Tibial artery (tissue), 4 donors: ENCODE data around the gene NTN1.

Experiments
- DNase-seq, 2 donors: peaks; one replicate each; pipeline ENCODE4 v3.0.0-alpha.2; 2019
- H3K27ac ChIP-seq, 2 donors: fragments of 200-600 bp; sonication (generic) in 1 of 2; 1 replicate in 1 of 2; 2 replicates in 1 of 2; pipeline ENCODE4 v1.5.1; 2018 to 2019; ENCODE audit warnings: mild to moderate bottlenecking in 1 of 2
- H3K27me3 ChIP-seq, 2 donors: fragments of 200-600 bp; sonication (generic) in 1 of 2; one replicate each; pipeline versions ENCODE4 v1.5.1 to v1.6.0; 2016 to 2019
- H3K36me3 ChIP-seq, 3 donors: fragments of 200-600 bp; sonication (generic) in 2 of 3; one replicate each; pipeline ENCODE4 v1.5.1; 2016 to 2019; ENCODE audit warnings: mild to moderate bottlenecking in 2 of 3
- H3K4me1 ChIP-seq, 4 donors: fragments of 200-600 bp; sonication (generic) in 2 of 4; 1 replicate in 3 of 4; 2 replicates in 1 of 4; pipeline ENCODE4 v1.5.1; 2016 to 2019
- H3K4me3 ChIP-seq, 2 donors: fragments of 200-600 bp; sonication (generic) in 1 of 2; 1 replicate in 1 of 2; 2 replicates in 1 of 2; pipeline ENCODE4 v1.5.1; 2018 to 2019; ENCODE audit warnings: mild to moderate bottlenecking in 2 of 2
- H3K9me3 ChIP-seq, 3 donors: fragments of 200-600 bp; sonication (generic) in 1 of 3; one replicate each; pipeline ENCODE4 v1.5.1; 2016 to 2019
- intact Hi-C: fragments of 100-400 bp; cut with DNase I; formaldehyde crosslinking; loops from one replicate; pipeline ENCODE4 v1.15.0; 2023; ENCODE audit warnings: low total_unique reads
- TF ChIP-seq, protein P1 (sequence below), 2 experiments: fragments of 200-600 bp in 1 of 2; fragments of 450-650 bp in 1 of 2; IDR thresholded peaks; one replicate each; pipeline ENCODE4 v1.5.1; 2017 to 2019; ENCODE audit warnings: antibody characterized with exemption in 2 of 2, mild to moderate bottlenecking in 1 of 2, moderate library complexity in 1 of 2

The NTN1 gene

DNA sequence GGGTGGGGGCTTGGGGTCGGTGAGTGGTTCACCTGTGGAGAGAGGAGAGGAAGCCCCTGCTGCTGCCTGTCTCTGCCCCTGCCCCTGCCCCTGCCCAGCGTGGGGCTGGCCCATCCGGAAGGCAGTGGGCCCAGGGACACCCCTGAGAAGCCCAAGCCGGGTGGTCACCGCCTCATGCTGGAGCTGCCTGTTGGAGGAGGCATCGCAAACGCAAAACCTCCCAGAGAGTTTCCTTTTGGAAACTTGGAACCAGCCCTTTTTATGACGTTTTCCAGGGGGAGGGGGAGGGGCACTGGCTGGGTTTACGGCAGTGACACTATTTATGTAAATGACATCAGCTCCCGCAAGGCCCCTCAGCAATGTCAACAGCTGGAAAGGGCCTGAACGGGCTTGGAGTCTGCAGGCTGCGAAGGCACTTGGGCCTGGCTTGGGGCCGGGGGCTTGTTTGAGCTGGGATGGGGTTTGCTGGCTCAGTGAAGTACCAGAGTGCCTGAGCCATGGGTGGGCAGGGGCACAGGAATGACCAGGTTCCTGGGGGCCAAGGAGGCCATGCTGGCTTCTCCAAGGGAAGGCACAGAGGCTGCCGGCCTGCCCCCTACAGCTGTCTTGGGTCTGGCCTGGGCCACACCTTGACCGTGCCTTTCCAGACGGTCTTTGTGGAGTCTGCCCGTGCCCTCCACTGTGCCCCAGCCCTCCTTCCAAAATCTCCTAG is 219.5 kb downstream of the NTN1 start:
- Histone ChIP-seq H3K36me3 (peaks cover 0 to 3% (median 0%) of the 10 kb centered on the region in 3 donors), H3K4me1 (peaks cover 0 to 85% (median 62%) of the 10 kb centered on the region in 4 donors), H3K9me3 (no peaks in the 10 kb centered on the region), H3K4me3 (peak overlapping the region; percentile 57 to 80), H3K27ac (peak overlapping the region; percentile 98 to 100), H3K27me3 (no peaks in the 10 kb centered on the region)
- peak; percentile 85 to 96 for DNase-seq
- TF ChIP-seq, protein P1, sequence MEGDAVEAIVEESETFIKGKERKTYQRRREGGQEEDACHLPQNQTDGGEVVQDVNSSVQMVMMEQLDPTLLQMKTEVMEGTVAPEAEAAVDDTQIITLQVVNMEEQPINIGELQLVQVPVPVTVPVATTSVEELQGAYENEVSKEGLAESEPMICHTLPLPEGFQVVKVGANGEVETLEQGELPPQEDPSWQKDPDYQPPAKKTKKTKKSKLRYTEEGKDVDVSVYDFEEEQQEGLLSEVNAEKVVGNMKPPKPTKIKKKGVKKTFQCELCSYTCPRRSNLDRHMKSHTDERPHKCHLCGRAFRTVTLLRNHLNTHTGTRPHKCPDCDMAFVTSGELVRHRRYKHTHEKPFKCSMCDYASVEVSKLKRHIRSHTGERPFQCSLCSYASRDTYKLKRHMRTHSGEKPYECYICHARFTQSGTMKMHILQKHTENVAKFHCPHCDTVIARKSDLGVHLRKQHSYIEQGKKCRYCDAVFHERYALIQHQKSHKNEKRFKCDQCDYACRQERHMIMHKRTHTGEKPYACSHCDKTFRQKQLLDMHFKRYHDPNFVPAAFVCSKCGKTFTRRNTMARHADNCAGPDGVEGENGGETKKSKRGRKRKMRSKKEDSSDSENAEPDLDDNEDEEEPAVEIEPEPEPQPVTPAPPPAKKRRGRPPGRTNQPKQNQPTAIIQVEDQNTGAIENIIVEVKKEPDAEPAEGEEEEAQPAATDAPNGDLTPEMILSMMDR (IDR thresholded peaks at IDR 0.05) = no peak
- intact Hi-C loops = loop anchor here (5.0 kb wide), 1 partner anchor 79 kb away; no protein-coding TSS in a partner anchor

DNA sequence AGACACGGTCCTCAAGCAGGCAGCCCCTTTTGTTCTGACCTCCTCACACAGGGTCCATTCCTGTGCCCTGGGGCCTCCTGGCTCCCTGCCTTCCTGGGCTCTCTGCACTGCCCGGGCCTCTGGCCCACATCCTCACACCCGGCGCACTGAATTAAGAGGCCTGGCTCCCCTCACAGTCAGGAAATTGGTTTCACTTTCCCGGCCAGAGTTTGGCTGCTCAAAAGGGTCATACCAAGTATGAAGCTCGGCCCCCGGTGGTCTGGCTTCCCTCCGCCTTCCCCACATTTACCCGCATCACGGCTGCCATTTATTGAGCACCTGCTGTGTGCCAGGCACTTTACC is 220.0 kb downstream of the NTN1 start:
- TF ChIP-seq, protein P1 (IDR thresholded peaks at IDR 0.05) = no peak
- Histone ChIP-seq H3K36me3 (peaks cover 0 to 3% (median 0%) of the 10 kb centered on the region in 3 donors), H3K4me3 (peak overlapping the region; percentile 0 to 80), H3K9me3 (no peaks in the 10 kb centered on the region), H3K27me3 (no peaks in the 10 kb centered on the region), H3K4me1 (peaks cover 0 to 80% (median 62%) of the 10 kb centered on the region in 4 donors), H3K27ac (peak overlapping the region; percentile 98 to 100)
- DNase-seq = peak; percentile 60 to 82
- intact Hi-C loops = loop anchor here (5.0 kb wide), 1 partner anchor 79 kb away; no protein-coding TSS in a partner anchor

DNA sequence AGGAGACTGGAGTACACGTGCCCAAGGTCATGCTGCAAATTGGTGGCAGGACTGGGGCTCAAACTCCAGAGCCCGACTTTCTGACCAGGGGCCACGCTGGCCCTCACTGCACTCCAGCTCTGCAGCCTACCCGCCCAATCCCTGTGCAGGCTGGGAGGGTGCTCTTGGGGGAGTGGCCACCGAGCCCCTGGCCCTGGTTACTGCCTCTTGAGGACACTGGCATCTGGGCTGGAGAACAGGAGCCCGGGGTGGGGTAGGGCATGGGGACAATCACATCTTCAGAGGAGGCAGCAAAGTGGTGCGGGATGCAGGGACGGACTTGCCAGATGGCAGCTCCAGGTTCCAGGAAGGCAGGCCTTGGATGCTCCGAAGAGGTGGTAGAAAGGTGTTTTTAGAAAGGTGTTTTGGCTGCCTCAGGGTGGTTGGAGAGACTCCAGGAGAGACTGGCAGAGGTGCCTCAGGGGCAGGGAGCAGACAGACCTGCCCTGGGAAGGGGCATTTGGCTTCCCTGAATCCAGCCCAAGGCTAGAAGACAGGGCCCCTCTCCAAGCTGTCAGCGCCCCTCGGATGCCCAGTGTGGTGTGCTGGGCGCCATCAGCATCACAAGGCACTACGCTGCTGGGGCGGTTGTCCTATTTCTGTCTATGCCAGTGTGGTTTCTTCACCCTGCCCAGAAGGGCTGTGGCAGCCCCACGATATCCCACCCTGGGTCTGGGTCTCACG is 220.6 kb downstream of the NTN1 start:
- intact Hi-C loops = loop anchor here (5.0 kb wide), 1 partner anchor 80 kb away; no protein-coding TSS in a partner anchor
- peaks cover 0 to 74% (median 61%) of the 10 kb centered on the region in 4 donors for H3K4me1 ChIP-seq
- no peak for DNase-seq

DNA sequence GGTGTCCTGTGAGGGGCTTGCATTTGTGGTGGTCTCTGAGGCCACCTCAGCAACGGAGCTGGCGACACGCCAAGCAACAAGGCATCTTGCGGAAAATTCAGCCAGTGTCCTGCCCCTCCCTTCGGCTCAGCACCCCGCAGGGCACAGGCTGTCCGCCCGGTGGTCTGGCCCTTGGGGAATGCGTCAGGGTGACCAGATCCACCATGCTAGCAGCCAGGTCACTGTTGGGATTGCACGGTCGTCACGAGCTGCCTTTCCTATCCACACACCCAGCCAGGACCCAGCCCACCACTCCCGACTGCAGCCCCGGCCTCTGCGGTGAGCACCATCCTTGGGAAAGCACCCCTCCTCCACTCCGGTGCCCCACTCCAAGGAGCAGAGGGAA is 221.2 kb downstream of the NTN1 start:
- intact Hi-C loops = loop anchor here (5.0 kb wide), 1 partner anchor 80 kb away; no protein-coding TSS in a partner anchor
- Histone ChIP-seq H3K4me3 (no peak overlapping the region), H3K9me3 (no peaks in the 10 kb centered on the region), H3K27me3 (no peaks in the 10 kb centered on the region), H3K4me1 (peaks cover 0 to 74% (median 61%) of the 10 kb centered on the region in 4 donors), H3K36me3 (no peaks in the 10 kb centered on the region), H3K27ac (peak overlapping the region; percentile 98 to 100)
- DNase-seq = no peak
- TF ChIP-seq, protein P1 (IDR thresholded peaks at IDR 0.05) = no peak

More for the DNA sequence above, 220.6 kb downstream of the NTN1 start:
- Histone ChIP-seq H3K36me3 (peaks cover 0 to 3% (median 0%) of the 10 kb centered on the region in 3 donors), H3K27me3 (no peaks in the 10 kb centered on the region), H3K27ac (peak overlapping the region; percentile 98 to 100), H3K9me3 (no peaks in the 10 kb centered on the region), H3K4me3 (peak overlapping the region in 1 of 2 donors; percentile 80)
- TF ChIP-seq, protein P1 (IDR thresholded peaks at IDR 0.05) = no peak

DNA sequence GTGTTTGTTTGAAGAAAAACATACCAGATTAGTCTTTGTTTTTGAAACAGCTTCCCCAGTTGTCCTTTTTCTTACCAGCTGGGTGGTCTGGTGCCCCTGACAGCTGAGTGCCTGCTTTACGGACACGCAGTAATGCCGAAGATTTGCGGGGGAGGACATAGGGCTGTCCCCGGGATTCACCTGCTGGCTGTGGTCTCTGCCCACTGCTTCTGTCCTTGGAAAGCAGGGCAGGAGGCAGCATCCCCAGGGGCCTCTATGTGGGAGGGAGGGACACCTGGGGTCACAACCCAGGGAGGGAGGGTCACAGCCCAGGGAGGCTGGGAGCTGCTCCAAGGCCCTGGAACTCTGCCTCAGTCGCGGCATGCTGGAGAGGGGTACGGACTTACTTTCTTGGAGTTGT is 221.7 kb downstream of the NTN1 start:
- intact Hi-C loops = loop anchor here (5.0 kb wide), 1 partner anchor 81 kb away; no protein-coding TSS in a partner anchor
- Histone ChIP-seq H3K36me3 (peaks cover 0 to 2% (median 0%) of the 10 kb centered on the region in 3 donors), H3K27me3 (no peaks in the 10 kb centered on the region), H3K9me3 (no peaks in the 10 kb centered on the region), H3K4me1 (peaks cover 0 to 69% (median 59%) of the 10 kb centered on the region in 4 donors), H3K4me3 (no peak overlapping the region), H3K27ac (peak overlapping the region; percentile 98 to 100)
- TF ChIP-seq, protein P1 (IDR thresholded peaks at IDR 0.05) = no peak
- no peak for DNase-seq
